Neuron (in vitro differentiated cells): ENCODE data around the gene CUEDC2.

Experiments
- H2AFZ ChIP-seq: one replicate; pipeline ENCODE4 v1.6.1; 2013; ENCODE audit warnings: low read depth, mild to moderate bottlenecking, inconsistent platforms, low read length, moderate library complexity
- H3K27me3 ChIP-seq: one replicate; pipeline ENCODE4 v1.6.1; 2013; ENCODE audit warnings: low read length; ENCODE audit not compliant: insufficient read depth
- H3K36me3 ChIP-seq: one replicate; pipeline ENCODE4 v1.6.1; 2013; ENCODE audit warnings: low read length; ENCODE audit not compliant: insufficient read depth
- H3K4me1 ChIP-seq: one replicate; pipeline ENCODE4 v1.6.1; 2013; ENCODE audit warnings: low read length; ENCODE audit not compliant: insufficient read depth
- H3K4me3 ChIP-seq: 2 replicates; pipeline ENCODE4 v1.5.1; 2013; ENCODE audit warnings: mild to moderate bottlenecking, low read length, moderate library complexity
- H3K9me3 ChIP-seq: one replicate; pipeline ENCODE4 v1.6.1; 2013; ENCODE audit warnings: low read length

The CUEDC2 gene

GRCh38 chr10:102408131-102408727, 24.1 kb downstream of the CUEDC2 start:
- H3K9me3 ChIP-seq: no peaks in the 10 kb centered on the region
- peak overlapping the region; percentile 41 for H3K4me3 ChIP-seq
- peaks cover 11% of the 10 kb centered on the region for H3K36me3 ChIP-seq
- H3K27me3 ChIP-seq: no peaks in the 10 kb centered on the region
- H3K4me1 ChIP-seq: peaks cover 45% of the 10 kb centered on the region
- no peak overlapping the region for H2AFZ ChIP-seq

GRCh38 chr10:102407425-102408130, 24.8 kb downstream of the CUEDC2 start:
- no peaks in the 10 kb centered on the region for H3K9me3 ChIP-seq
- peaks cover 39% of the 10 kb centered on the region for H3K4me1 ChIP-seq
- H2AFZ ChIP-seq: no peak overlapping the region
- no peak overlapping the region for H3K4me3 ChIP-seq
- peaks cover 13% of the 10 kb centered on the region for H3K36me3 ChIP-seq
- H3K27me3 ChIP-seq: no peaks in the 10 kb centered on the region

DNA sequence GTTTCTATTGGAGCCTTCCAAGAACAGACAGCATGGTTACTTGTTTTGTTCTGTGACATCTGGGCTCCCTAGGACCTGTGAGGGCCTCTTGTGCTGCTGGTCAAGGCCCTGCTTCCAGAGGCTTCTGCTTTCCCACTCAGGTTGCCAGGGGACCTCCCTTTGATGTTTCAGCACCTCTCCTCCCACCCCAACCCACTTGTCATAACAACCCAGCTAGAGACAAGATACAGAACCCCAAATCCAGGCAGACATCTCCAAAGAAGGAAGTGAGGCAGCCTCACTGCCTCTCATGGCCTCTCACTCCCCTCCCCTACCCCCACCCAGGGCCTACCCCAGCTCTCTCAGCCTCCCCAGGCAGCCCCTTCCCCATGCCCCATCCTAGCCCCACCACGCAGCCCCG, 25.6 kb downstream of the CUEDC2 start:
- H3K27me3 ChIP-seq: no peaks in the 10 kb centered on the region
- no peak overlapping the region for H2AFZ ChIP-seq
- peaks cover 13% of the 10 kb centered on the region for H3K36me3 ChIP-seq
- no peak overlapping the region for H3K4me3 ChIP-seq
- H3K4me1 ChIP-seq: peaks cover 31% of the 10 kb centered on the region
- H3K9me3 ChIP-seq: no peaks in the 10 kb centered on the region

DNA sequence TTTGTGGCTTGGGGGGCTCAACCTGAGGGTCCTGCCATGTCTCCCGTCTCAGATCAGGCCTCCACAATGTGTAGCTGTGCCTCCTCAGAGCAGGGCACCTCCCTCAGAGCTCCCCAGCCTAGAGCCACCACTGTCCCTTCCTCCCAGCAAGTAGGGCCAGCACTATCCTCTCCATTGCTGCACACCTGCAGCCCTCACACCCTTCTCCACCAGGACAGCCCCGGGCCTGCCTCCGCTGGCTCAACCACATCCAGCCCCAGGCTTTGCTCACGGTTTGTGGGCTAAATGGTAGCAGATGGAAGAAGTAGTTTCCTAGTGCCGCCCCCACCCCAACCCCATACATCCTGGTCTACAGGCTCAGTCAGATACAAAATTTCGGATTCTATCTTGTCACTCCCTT, 26.7 kb downstream of the CUEDC2 start:
- Histone ChIP-seq H3K4me3 (no peak overlapping the region), H3K9me3 (no peaks in the 10 kb centered on the region), H3K4me1 (peaks cover 20% of the 10 kb centered on the region), H3K36me3 (peaks cover 23% of the 10 kb centered on the region), H2AFZ (no peak overlapping the region), H3K27me3 (no peaks in the 10 kb centered on the region)

- H3K27me3 ChIP-seq: no peaks in the 10 kb centered on the region
- H2AFZ ChIP-seq: no peak overlapping the region
- no peaks in the 10 kb centered on the region for H3K9me3 ChIP-seq
- H3K4me1 ChIP-seq: peaks cover 16% of the 10 kb centered on the region
- no peak overlapping the region for H3K4me3 ChIP-seq
- H3K36me3 ChIP-seq: peaks cover 25% of the 10 kb centered on the region
Measured at GRCh38 chr10:102405108-102405571, 27.2 kb downstream of the CUEDC2 start.

GRCh38 chr10:102404361-102405107, 27.8 kb downstream of the CUEDC2 start:
- Histone ChIP-seq H2AFZ (no peak overlapping the region), H3K4me1 (peaks cover 13% of the 10 kb centered on the region), H3K36me3 (peaks cover 27% of the 10 kb centered on the region), H3K27me3 (no peaks in the 10 kb centered on the region), H3K4me3 (no peak overlapping the region), H3K9me3 (no peaks in the 10 kb centered on the region)

GRCh38 chr10:102403115-102403514, 29.3 kb downstream of the CUEDC2 start:
- H3K4me3 ChIP-seq: no peak overlapping the region
- H3K4me1 ChIP-seq: peaks cover 10% of the 10 kb centered on the region
- no peaks in the 10 kb centered on the region for H3K27me3 ChIP-seq
- no peak overlapping the region for H2AFZ ChIP-seq
- peaks cover 28% of the 10 kb centered on the region for H3K36me3 ChIP-seq
- H3K9me3 ChIP-seq: no peaks in the 10 kb centered on the region

GRCh38 chr10:102402512-102402896, 29.9 kb downstream of the CUEDC2 start:
- H3K4me3 ChIP-seq: no peak overlapping the region
- no peaks in the 10 kb centered on the region for H3K27me3 ChIP-seq
- peaks cover 31% of the 10 kb centered on the region for H3K36me3 ChIP-seq
- H3K9me3 ChIP-seq: no peaks in the 10 kb centered on the region
- peaks cover 6% of the 10 kb centered on the region for H3K4me1 ChIP-seq
- no peak overlapping the region for H2AFZ ChIP-seq

- H3K36me3 ChIP-seq: peaks cover 31% of the 10 kb centered on the region
- H2AFZ ChIP-seq: no peak overlapping the region
- no peaks in the 10 kb centered on the region for H3K9me3 ChIP-seq
- peaks cover 6% of the 10 kb centered on the region for H3K4me1 ChIP-seq
- no peak overlapping the region for H3K4me3 ChIP-seq
- no peaks in the 10 kb centered on the region for H3K27me3 ChIP-seq
Measured at GRCh38 chr10:102401735-102402511, 30.5 kb downstream of the CUEDC2 start.

DNA sequence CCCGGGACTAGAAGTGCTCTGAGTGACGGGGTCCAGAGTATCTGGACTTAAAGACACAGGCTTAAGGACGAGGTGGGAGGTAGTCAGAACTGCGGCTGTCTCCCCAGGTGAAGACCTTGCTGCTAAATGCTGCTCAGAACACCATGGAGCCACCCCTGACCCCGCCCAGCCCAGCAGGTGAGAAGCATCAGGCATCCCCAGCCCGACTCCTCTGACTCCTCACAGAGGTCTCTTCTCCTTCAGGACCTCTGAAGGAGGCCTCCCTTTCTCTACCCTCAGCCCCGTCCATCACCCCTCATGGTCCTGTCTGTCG, 31.1 kb downstream of the CUEDC2 start:
- Histone ChIP-seq H3K4me3 (no peak overlapping the region), H3K9me3 (no peaks in the 10 kb centered on the region), H3K4me1 (peaks cover 8% of the 10 kb centered on the region), H2AFZ (no peak overlapping the region), H3K36me3 (peaks cover 31% of the 10 kb centered on the region), H3K27me3 (no peaks in the 10 kb centered on the region)

- peaks cover 14% of the 10 kb centered on the region for H3K4me1 ChIP-seq
- peaks cover 31% of the 10 kb centered on the region for H3K36me3 ChIP-seq
- no peaks in the 10 kb centered on the region for H3K27me3 ChIP-seq
- H3K4me3 ChIP-seq: no peak overlapping the region
- H2AFZ ChIP-seq: no peak overlapping the region
- no peaks in the 10 kb centered on the region for H3K9me3 ChIP-seq
Measured at GRCh38 chr10:102400598-102401341, 31.6 kb downstream of the CUEDC2 start.

DNA sequence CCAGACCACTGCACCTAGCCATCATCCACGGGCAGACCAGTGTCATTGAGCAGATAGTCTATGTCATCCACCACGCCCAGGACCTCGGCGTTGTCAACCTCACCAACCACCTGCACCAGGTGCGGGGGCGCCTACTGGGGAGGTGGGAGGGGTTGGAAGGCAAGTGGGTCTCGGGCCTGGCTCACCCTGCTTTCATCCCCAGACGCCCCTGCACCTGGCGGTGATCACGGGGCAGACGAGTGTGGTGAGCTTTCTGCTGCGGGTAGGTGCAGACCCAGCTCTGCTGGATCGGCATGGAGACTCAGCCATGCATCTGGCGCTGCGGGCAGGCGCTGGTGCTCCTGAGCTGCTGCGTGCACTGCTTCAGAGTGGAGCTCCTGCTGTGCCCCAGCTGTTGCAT, 32.3 kb downstream of the CUEDC2 start:
- Histone ChIP-seq H3K4me1 (peaks cover 16% of the 10 kb centered on the region), H3K4me3 (no peak overlapping the region), H3K36me3 (peaks cover 31% of the 10 kb centered on the region), H3K9me3 (no peaks in the 10 kb centered on the region), H2AFZ (no peak overlapping the region), H3K27me3 (no peaks in the 10 kb centered on the region)
